ENCODE data around the gene HECTD3.

The HECTD3 gene

DNA sequence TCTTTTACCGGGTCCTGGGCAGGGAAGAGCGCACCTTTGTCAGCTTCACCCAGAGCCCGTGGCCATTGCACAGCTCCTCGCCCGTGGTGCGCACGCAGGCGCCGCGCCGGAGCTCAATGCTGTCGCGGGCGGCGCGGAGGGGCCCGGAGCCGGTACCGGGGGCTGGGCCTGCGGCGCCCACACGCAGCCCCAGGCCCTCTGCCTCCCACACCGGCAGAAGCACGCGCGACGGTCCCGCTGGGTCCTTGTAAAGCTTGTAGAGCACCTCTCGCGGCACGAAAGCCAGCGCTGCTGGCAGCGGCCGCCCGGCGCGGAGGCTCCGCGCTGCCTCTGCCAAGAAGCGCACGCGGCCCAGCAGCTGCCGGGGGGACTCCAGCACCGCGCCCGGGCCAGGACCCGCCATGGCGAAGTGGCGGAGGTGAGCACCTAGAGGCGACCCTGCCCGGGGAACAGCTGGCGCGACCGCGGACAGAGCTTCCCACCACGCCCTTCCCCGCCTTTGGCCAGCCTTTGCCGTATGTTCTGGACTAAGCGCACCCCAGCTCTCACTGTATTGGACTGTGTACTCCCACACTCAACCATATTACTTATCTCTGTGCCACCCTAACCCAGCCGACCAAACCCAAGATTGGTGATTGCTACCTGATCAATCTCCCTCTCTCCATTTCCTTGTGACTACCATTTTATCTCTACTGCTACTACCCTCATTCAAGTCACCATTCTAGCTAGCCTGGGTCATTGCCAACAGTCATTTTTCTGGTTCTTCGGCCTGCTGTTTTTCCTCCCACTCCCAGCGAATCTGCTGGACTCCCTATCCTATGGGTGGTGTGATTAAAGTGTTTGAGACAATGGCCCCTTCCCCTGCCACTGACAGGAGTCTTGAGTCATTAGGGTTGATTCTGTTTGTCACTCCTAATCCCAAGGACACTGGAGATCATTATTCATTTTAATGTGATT lies at the start of gene HECTD3:
HECTD3 (minus strand) TSS at position 470 of the 957 bp plus-strand sequence; CDS start at position 403, 67 bp downstream.
- peak; percentile 75 for DNase-seq

DNA sequence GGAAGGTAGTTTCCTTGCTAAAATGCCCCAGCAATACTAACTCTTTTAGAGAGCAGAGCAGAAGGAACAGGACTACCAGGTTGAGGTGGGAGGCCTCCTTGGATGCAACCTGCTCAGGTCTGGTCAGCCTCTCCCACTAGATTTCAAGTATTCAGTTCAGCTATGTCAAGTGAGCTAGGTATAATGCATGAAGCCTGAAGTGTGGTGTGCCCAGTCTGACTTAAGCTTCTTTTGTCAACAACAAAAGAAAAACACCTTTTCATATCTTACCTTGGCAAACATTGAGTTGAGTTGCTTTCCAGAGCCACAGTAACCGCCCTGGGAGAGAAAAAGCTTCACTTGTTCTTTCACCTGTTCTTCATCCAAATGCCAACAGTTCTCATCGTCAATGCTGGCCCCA lies 48.7 kb upstream of the HECTD3 start:
- no peak for DNase-seq

DNA sequence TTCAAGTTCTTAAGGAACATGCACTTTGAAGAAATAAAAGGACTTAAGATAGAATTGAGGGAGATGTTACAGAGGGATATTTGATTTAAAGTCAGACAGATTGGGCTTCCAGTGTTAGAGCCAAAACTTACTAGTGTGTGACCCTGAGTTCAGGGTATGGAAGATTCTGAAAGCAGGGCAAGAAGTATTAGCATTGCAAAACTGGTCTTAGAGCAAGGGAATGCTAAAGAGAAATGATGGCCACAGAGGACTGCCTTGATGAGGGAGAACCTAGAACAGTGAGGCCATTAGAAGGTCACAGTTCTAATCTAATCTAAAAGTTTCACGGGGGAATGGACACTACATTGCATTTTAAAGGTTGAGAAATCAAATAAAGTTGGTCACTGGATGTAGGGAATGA lies 46.4 kb upstream of the HECTD3 start:
- DNase-seq = no peak

DNA sequence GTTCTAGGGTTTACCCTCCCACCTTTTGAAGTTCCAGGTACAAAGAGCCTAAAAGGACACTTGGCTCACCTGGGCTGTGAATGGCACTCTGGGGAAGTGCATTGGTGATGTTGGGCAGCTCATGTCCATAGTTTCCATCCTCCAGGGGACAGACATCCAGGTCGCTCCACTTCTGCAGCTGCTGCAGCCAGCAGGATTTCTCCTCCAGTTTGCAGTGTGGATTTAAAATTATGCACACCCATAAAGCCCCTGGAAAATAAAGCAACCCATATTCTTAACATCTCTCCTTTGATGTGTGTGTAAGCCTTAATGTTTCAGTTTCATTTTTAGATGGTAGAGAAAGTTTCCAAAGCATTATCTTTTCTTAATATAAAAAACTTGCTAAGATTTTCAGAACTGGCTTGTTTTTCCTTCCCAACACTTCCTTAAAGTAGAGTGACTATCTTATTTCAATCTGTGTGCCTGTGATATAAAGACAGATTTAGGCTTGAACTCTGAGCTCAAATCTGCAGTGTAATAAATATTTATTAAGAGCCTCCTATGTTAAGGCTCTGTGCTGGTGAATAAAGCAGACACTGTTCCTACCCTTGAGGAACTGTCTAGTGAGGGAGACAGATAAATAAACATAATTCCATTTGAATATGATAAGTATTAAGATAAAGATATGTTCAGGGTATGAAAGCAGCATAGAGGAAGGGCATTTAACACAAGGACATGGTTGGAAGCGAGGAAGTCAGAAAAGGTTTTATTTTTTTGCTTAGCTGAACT lies 40.1 kb upstream of the HECTD3 start:
- DNase-seq = no peak

DNA sequence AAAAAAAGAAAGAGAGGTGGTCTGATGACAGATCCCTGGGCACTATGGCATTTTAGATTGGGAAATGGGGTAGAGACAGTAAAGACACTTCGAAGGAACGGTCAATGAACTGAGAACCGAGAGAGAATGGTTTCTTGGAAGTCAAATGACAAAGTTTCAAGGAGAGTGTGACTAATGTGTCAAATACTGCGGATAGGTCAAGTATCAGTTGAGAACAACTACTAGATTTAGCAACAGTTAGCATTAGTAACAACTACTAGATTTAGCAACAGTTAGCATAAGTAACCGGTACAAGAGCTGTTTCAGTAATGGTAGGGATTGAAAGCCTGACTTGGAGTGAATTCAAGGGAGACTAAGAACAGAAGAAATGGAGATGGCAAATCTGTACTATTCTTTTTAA lies 35.9 kb upstream of the HECTD3 start:
- DNase-seq = no peak

DNA sequence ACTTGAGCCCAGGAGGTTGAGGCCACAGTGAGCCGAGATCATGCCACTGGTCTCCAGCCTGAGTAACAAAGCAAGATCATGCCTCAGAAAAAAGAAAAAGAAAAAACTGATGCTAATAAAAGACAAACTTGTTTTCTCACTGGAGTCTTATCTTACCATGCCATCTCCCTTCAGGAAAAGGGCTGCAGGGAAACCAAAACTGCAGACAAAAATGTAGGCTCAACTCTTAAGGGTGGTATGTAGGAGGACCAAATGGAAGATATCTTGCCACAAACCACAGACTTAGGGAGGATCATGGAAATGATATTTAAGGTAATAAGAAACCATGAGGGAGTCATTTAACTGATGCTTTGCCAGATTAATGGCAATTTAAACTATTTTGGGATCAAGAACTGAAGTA lies 33.8 kb upstream of the HECTD3 start:
- DNase-seq = no peak

DNA sequence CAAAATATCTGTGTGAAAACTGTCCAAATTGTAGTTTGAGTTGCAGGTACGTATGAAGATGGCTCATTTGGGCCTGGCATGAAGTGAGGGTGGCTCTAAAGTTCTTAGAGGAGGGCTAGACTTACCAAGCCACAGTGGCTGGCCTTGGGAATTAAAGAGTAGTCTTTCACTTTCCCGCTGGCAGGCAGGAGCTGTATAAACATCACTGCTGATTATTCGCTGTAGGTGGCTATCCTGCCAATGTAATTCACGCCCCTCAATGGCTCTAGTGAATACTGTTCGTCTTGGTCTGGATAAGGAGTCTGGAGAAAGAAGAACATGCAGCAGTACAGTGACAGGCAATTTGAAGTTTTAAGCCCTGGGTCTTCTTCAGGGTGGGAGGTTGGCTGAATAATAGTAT lies 32.0 kb upstream of the HECTD3 start:
- no peak for DNase-seq

DNA sequence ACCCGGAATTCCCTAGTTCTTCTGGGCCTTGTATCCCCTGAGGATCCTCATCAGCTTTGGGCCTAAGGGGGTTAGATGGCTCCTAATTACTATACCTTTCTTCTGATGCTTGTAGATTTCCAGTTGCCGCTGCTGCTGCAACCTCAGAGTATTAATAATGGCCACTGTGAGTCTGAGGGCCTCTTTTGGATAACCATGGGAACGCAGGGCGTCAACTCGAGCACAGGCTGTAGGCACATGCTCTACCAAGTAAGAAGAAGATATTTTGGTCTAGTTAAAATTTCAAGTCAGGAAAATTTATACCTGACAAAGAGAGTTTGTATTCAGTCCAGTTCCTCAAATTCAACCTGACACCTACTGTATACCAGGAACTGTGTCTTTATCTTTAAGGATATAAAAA lies 29.2 kb upstream of the HECTD3 start:
- DNase-seq = no peak

DNA sequence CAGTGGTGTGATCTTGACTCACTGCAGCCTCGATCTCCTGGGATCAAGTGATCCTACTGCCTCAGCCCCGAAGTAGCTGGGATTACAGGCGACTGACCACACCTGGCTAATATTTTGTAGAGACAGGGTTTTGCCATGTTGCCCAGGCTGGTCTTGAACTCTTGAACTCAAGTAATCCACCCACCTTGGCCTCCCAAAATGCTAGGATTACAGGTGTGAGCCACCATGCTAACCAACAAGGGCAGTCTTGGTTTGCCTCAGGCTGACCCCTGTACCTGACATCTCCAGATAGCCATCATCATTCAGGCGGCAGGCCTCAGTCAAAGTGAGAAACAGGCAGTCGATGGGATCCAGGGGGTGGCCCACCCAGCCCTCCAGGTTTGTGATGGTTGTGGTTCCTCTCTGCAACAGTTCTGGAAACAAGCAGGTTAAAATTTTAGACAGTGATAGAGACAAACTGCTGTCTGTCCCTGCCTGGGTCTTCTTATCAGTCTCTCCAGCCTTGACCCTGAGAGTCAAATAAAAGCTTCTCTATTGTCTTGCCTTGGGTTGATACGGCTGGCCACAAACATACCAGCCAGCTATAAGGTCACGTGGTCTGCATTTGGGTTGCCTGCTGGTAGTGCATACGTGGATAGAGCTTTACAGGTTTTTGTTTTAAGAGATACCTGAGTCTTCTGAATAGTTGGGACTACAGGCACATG lies 27.7 kb upstream of the HECTD3 start:
- no peak for DNase-seq

DNA sequence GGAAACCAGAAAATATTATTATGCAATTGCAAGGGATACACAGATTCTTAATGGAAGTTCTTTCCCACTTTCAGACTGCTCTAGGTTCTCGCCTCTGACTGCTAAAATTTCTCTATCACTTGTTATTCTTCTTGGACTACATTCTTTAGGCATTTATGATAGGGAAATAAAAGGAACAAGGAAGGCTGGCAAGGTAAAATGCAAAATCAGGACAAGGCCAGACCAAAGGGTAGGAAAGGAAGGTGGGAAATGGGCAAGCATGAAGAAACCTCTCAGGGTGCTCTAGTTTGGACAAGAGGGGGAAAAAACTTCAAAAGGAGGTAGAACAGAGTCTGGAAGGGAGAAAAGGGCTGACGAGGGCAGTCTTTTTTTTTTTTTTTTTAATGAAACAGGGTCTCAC lies 27.1 kb upstream of the HECTD3 start:
- no peak for DNase-seq

DNA sequence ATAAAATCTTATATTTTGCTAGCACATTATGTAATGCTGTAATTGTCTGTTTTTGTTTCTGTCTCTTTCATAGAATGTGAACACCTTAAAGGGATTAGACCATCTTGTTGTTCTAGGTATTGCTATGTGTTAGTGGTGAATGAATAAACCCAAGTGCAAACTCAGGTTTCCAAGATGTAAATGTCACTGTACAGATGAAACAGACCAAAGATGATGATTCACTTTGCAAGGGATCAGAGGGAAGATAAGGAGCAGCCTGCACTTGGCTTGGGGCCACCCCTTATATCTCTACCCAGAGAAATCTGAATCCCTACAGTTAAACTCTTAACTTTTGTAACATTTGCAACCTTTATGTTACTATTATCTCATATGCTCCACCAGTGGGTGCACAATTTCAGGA lies 26.3 kb upstream of the HECTD3 start:
- no peak for DNase-seq

DNA sequence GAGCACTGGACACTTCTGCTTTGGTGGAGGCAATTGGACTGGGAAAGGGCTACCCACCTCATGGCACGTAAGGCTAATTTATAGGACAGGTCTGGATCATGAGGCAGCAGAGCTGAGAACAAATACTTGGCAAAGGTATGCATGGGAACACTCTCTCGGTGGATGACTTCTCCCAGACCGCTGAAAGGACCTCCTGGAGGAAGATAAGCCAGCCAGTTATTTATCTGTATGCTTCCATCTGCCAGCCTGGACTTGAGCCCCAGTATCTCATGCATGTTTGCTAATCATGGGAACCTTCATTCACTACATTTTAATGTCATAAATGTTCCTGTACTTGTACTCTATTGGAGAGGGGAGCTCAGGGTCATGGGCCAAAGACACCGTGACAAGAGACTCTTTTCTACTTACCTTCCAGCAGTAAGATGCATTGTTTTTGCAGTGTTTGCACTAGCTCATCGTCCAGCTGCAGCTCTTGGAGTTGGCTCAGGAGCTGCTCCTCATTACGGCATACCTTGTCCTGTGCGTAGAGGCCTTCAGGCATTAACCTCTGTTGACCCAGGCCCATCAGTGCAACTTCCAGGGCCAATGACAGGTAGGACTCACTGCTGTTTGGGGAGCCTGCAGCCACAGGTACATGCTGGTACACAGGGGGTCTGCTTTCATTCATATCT lies 24.6 kb upstream of the HECTD3 start:
- DNase-seq = no peak

DNA sequence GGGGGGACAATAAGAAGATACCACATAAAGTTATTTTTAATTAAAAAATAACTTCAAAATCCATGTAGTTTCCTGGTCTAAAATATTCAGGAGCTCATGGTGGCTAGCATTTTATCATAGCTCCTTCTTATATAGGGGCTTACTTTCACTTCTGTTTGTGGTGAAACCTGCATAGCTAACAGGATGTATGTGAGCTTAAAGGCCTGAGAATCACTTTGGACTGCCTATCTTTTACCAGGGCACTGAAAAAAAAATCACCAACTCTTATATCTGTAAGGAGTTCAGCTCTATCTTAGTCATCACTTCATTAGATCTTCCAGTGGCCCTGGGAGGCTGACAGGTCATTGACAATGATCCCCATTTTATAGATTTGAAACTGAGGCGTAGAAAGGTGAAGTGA lies 22.2 kb upstream of the HECTD3 start:
- DNase-seq = no peak

DNA sequence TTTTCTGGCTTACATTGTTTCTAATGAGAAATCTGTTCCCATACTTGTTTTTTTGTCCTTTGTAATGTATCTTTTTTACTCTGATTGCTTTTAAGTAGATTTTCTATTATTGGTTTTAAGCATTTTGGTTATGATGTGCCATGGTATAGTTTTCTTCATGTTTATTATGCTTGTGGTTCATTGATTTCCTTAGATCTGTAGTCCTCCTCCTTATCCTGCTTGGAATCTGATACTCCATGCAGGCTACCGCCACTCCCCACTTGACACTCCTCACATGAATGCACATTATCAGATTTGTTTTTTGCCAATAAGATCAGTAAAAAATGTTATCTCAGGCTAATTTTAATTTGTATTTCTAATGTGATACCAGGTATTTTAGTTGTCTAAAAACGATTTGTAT lies 21.7 kb upstream of the HECTD3 start:
- no peak for DNase-seq

DNA sequence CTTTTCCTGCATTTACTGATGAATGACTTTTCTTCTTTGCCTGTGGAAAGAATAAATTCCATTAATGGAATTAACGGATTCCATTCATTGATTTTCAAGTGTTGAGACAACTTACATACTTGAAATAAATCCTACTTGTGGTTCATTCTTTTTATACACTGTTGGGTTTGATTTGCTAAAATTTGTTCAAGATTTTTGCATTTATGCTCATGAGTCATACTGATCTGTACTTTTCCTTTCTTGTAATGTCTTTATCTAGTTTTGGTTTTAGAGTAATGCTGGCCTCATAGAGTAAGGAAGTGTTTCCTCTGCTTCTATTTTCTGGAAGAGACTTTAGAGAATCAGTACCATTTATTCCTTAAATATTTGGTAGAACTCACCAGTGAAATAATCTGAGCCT lies 15.3 kb upstream of the HECTD3 start:
- no peak for DNase-seq

DNA sequence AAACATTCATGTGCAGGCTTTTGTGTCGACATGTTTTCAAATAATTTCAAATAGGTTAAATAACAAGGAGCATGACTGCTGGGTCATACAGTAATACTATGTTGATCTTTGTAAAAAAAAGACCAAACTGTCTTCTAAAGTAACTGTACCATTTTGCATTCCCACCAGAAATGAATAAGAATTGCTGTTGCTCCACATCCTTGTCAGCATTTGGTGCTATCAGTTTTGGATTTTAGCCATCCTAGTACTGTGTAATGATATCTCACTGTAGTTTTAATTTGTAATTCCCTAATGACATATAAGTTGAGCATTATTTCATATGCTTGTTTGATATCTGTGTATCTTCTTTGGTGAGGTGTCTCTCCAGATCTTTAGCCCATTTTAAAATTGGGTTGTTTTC lies 12.5 kb upstream of the HECTD3 start:
- DNase-seq = no peak

DNA sequence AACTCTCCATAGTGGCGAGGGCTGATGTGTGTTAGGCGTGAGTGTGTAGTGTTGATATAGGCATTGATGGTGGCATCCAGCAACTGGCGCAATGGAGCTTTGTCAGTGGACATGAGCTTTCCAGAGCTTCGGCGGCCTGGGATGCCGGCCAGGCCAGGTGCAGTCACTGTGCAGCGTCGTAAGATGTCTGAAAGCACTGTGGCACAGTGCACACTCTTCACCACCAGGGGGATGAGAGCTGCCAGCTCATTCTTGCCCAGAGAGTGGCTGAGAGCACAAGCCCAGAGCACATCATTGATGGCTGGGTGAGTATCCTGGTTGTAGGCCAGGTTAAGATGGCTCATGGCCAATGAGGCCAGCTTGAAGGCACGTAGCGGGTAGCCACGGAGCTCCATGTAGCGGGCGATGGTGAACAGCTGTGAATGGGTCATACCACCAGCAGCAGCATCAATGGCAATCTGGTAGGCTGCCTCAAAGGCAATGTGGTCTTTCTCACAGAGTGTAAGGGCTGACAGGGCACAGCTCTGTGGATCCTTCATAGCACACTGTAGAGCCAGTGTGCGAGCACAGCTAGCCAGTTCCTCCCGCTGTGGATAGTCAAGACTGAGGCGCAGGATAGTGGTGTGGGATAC lies 7.6 kb upstream of the HECTD3 start:
- peak; percentile 55 for DNase-seq

DNA sequence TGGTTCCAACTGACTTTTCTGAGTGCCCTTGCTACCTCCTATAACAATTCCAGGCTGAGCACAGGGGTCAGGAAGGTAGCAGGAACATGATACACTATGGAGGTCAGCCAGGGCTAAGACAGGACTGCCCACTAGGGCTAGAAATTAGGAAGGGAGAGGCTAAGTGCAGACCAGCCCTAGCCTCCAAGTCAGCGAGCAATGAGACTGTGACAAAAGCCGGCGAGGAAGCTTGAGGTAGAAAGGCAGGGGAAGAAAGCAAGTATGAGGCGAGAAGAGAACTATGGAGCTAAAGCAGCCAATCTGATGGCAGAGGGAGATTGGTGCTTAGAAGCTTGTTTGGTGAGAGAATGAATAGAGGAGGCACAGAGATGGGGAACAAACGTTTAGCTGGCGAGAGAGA lies 5.6 kb upstream of the HECTD3 start:
- no peak for DNase-seq

DNA sequence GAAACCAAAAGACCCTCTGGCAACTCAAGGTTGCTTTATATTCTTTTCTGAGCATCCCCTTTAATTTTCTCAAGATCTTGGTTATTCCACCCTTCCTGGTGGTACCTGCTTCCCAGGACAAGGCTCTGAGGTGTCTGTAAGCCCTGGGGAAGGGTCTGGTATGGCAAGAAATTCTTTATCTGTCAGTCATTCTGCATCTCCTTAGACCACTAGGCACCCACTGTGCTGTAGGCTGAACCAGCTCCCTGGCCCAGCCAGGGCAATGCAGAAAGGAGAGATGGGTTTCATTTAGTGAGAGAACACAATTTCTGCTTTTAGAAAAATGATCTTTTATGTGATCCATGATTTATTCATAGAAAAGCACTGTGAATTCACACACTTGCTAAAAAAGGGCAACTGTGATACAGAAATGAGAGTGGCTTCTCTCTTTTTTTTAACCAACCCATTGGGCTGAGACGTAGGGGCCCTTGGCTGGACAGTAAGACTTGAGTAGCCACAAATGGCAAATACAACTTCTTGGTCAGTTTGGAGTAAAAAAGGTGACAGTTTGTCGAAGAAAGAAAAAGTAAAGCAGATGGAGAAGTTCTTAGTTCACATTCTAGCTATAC lies 5.1 kb upstream of the HECTD3 start:
- no peak for DNase-seq

DNA sequence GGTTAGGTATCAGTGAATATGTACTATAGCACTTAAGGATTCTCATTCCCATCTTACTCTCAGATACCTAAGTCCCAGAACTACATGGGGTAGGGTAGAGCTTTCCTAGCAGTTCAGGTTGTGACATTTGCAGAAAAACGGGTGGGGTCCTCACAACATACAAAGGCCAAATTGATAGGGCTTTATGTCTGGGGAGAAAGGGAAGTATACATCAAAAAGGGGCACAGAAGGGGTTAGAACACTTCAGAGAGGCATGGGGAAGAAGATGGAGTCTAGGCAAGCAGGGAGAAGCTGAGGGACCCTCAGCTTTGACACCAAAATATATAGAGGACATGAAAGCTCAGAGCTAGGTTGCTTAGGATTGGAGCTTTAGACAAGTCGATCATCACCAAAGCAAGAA lies 4.6 kb upstream of the HECTD3 start:
- no peak for DNase-seq

DNA sequence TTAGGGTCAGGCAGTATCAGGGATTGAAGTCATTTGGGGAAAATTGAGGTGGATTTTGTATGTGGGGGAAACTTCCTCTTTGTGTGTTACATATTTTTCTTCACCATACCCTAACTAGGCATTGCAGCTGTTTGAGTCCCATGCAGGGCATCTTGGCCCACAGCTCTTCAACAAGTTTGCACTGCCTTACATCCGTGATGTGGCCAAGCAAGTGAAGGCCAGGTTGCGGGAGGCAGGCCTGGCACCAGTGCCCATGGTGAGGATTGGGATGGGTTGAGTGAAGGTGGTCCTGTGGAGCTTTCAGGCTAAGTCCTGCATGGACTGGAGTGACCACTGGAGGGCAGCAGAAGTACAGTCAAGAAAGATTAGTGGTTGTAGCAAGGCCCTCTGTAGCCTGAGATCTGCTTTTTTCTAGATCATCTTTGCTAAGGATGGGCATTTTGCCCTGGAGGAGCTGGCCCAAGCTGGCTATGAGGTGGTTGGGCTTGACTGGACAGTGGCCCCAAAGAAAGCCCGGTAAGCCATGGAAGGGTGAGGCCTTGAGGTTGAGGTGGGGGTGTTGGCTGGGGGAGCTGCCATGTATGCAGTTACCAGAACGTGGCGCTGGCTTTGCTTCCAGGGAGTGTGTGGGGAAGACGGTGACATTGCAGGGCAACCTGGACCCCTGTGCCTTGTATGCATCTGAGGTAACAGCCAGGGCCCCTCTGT lies 3.4 kb upstream of the HECTD3 start:
- peak; percentile 67 for DNase-seq

Data from NCI-H146 (cell line).